OCI-LY7 (cell line): ENCODE data around the gene PADI4. TPM values are rescaled to one million over a fixed set of nuclear protein-coding genes. Genes with fewer than 3 reads are reported as not detected.

Experiments used
- BruUV-seq: library from RNA; stranded (reverse); fragments of 400-500 nt; replicated peaks from 2 replicates; lab custom pipeline; 2021; lab: Mats Ljungman, UMichigan
- CTCF ChIA-PET: fragments of 300-600 bp; sonication (Branson Sonifier 250); formaldehyde crosslinking; loops from one replicate; lab custom pipeline; 2022; ENCODE audit warnings: antibody characterized with exemption; ENCODE audit not compliant: unreplicated experiment; lab: Charles Lee
- POLR2A ChIA-PET: fragments of 300-600 bp; sonication (Branson Sonifier 250); formaldehyde crosslinking; loops from one replicate; lab custom pipeline; 2022; ENCODE audit warnings: antibody characterized with exemption; lab: Charles Lee
- DNase-seq: peaks from one replicate; pipeline ENCODE4 v3.0.0-alpha.2; 2015; ENCODE audit warnings: low spot score
- H2AFZ ChIP-seq: fragments of 200-600 bp; sonication (generic), shearing (Covaris generic); 2 replicates; pipeline ENCODE4 v1.6.1; 2014; ENCODE audit warnings: mild to moderate bottlenecking, antibody characterized with exemption, low read length, moderate library complexity
- H3K27ac ChIP-seq: fragments of 200-600 bp; sonication (generic); 2 replicates; pipeline ENCODE4 v1.5.1; 2014; ENCODE audit warnings: mixed run types, low read depth, mild to moderate bottlenecking, moderate library complexity, low read length, inconsistent platforms; ENCODE audit not compliant: poor library complexity, severe bottlenecking
- H3K36me3 ChIP-seq: fragments of 200-600 bp; sonication (generic); 2 replicates; pipeline ENCODE4 v1.6.1; 2014; ENCODE audit warnings: mild to moderate bottlenecking, antibody characterized with exemption, low read length, moderate library complexity, mixed read lengths; ENCODE audit not compliant: insufficient read depth
- H3K4me1 ChIP-seq: fragments of 200-600 bp; sonication (generic); 2 replicates; pipeline ENCODE4 v1.5.1; 2014; ENCODE audit warnings: mild to moderate bottlenecking, low read length; ENCODE audit not compliant: insufficient read depth, poor library complexity, severe bottlenecking
- H3K4me2 ChIP-seq: fragments of 200-600 bp; sonication (generic); 2 replicates; pipeline ENCODE4 v1.6.1; 2014; ENCODE audit warnings: mild to moderate bottlenecking, low read length
- H3K4me3 ChIP-seq: fragments of 200-600 bp; sonication (generic); 2 replicates; pipeline ENCODE4 v1.5.1; 2014; ENCODE audit warnings: mild to moderate bottlenecking, low read depth, low read length; ENCODE audit not compliant: poor library complexity, severe bottlenecking
- H3K79me2 ChIP-seq: fragments of 200-600 bp; sonication (generic); 2 replicates; pipeline ENCODE4 v1.6.1; 2016; ENCODE audit warnings: low read depth, mild to moderate bottlenecking, low read length, moderate library complexity, mixed read lengths; ENCODE audit not compliant: insufficient read depth
- H3K9me2 ChIP-seq: fragments of 200-600 bp; sonication (generic); 2 replicates; pipeline ENCODE4 v1.6.1; 2016; ENCODE audit warnings: mild to moderate bottlenecking, low read length, mixed read lengths; ENCODE audit not compliant: insufficient read depth
- H3K9me3 ChIP-seq: fragments of 200-600 bp; sonication (generic); 2 replicates; pipeline ENCODE4 v1.6.1; 2014; ENCODE audit warnings: mild to moderate bottlenecking, mixed run types, low read length, mixed read lengths
- H4K20me1 ChIP-seq: fragments of 200-600 bp; sonication (generic); 2 replicates; pipeline ENCODE4 v1.6.1; 2014; ENCODE audit warnings: mild to moderate bottlenecking, antibody characterized with exemption, low read length, moderate library complexity, mixed read lengths; ENCODE audit not compliant: insufficient read depth
- EZH2phosphoT487 ChIP-seq: fragments of 200-600 bp; sonication (generic); IDR thresholded peaks from 2 replicates; pipeline ENCODE4 v1.6.1; 2018; ENCODE audit warnings: low read depth, borderline replicate concordance, mild to moderate bottlenecking, mixed run types, antibody characterized with exemption, low read length, moderate library complexity, mixed read lengths
- intact Hi-C: fragments of 100-400 bp; cut with micrococcal nuclease; formaldehyde crosslinking; loops from one replicate; pipeline ENCODE4 v1.10.0; 2022; ENCODE audit not compliant: unreplicated experiment
- total RNA-seq, 2 experiments: library from RNA; depleted of rRNA in 1 of 2; stranded (reverse); fragments of >200 nt in 1 of 2; shearing (Covaris generic) in 1 of 2; gene quantifications; 2 replicates each; pipeline ENCODE4 v1.2.3, GENCODE V29; 2014 to 2022
- TF ChIP-seq, protein P1 (sequence below): fragments of 200-600 bp; sonication (generic); conservative IDR thresholded peaks from 2 replicates; pipeline ENCODE4 v1.5.1; 2014; ENCODE audit warnings: mild to moderate bottlenecking, antibody characterized with exemption, low read length, moderate library complexity, mixed read lengths

PADI4 gene
- total RNA-seq, 2 experiments from 2014 or later, result 0.19 TPM; not detected in 1

DNA sequence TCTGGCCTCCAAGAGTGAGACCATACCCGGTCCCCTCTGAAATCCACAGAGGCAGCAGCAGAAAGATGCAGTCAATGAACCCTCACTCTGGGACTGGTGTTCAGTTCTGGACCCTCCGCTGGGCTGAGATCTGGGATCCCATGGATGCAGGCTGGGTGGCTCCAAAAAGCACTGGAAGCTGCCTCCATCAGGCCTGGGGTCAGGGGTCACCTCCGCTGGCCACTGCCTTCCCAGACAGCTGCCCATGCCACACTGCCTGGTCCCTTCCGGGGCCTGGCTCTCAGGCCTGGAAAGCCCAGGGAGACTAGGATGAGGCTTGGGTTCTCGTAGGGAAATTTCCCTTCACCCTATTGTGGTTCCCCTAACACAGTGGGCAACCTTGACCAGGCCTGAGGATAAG, 21.4 kb upstream of the PADI4 start:
- H3K4me3 ChIP-seq, result no peak overlapping the region
- ChIA-PET CTCF (no interaction called here), POLR2A (no interaction called here)
- TF ChIP-seq EZH2phosphoT487, result no peak
- TF ChIP-seq, protein P1, sequence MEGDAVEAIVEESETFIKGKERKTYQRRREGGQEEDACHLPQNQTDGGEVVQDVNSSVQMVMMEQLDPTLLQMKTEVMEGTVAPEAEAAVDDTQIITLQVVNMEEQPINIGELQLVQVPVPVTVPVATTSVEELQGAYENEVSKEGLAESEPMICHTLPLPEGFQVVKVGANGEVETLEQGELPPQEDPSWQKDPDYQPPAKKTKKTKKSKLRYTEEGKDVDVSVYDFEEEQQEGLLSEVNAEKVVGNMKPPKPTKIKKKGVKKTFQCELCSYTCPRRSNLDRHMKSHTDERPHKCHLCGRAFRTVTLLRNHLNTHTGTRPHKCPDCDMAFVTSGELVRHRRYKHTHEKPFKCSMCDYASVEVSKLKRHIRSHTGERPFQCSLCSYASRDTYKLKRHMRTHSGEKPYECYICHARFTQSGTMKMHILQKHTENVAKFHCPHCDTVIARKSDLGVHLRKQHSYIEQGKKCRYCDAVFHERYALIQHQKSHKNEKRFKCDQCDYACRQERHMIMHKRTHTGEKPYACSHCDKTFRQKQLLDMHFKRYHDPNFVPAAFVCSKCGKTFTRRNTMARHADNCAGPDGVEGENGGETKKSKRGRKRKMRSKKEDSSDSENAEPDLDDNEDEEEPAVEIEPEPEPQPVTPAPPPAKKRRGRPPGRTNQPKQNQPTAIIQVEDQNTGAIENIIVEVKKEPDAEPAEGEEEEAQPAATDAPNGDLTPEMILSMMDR, result no peak
- H3K9me2 ChIP-seq, result no peaks in the 10 kb centered on the region
- no peaks in the 10 kb centered on the region for H3K4me1 ChIP-seq
- no peaks in the 10 kb centered on the region for H3K36me3 ChIP-seq
- no peak overlapping the region for H2AFZ ChIP-seq
- H3K27ac ChIP-seq, result no peak overlapping the region
- intact Hi-C loops, result no loop called here
- H4K20me1 ChIP-seq, result no peaks in the 10 kb centered on the region; the same call in 1 of the 2 replicates
- no TSS peak for BruUV-seq
- DNase-seq, result no peak
- H3K9me3 ChIP-seq, result no peaks in the 10 kb centered on the region
- no peaks in the 10 kb centered on the region for H3K79me2 ChIP-seq
- H3K4me2 ChIP-seq, result no peak overlapping the region

DNA sequence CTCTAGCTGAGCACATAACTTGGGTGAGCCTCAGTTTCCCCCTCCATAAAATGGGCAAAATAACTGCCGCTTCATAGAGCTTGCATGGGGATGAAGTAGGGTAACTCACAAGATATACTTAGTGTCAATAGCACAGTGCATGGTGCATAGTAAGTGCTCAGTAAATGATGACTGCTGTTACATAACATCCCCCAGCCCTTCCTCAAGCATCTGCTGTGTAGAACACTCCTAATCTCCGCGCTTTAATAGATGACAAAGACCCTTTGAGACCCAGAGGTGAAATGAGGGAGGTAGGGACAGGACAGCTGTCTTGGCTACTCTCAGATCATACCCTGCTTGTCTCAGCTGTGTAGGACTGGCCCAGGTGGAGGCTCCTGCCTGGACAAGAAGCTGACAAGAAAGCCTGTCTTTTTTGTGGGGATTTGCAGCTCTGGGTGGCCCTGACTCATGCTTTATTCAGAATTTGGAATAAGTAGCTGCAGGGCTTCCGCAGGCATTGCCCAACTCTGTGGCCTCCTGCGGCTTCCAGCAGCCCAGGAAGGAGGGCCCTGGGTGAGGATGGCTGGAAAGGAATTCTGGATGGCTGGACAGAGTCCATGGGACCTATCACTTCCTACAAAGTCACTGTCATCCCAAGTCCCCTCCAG, 20.7 kb upstream of the PADI4 start:
- POLR2A ChIA-PET, result no interaction called here

DNA sequence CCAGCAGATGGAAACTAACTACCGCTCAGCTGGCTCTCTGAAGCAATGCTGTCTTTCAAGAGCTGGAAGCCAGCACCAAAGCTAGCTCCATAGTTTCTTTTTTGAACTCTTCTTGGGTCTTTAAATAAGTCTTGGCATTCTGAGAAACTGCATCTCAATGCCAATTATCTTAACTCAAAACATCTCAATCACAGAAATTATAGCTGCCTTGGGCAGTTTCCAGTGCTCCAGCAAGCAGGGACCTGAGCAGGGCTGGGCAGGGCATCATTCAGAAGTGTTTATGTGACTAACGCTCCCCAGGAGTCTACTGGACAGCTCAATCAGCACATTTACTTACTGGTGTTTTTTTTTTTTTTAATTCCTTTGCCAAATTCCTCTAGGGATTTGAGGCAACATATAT, 18.3 kb upstream of the PADI4 start:
- no peak overlapping the region for H3K27ac ChIP-seq
- no peaks in the 10 kb centered on the region; the same call in 1 of the 2 replicates for H4K20me1 ChIP-seq
- H3K4me1 ChIP-seq, result no peaks in the 10 kb centered on the region
- DNase-seq, result no peak
- intact Hi-C loops, result no loop called here
- H3K4me2 ChIP-seq, result no peak overlapping the region
- no peaks in the 10 kb centered on the region for H3K36me3 ChIP-seq
- no peaks in the 10 kb centered on the region for H3K9me2 ChIP-seq
- H3K4me3 ChIP-seq, result no peak overlapping the region
- H3K9me3 ChIP-seq, result no peaks in the 10 kb centered on the region
- TF ChIP-seq EZH2phosphoT487, result no peak
- TF ChIP-seq, protein P1, result no peak
- ChIA-PET CTCF (no interaction called here), POLR2A (no interaction called here)
- H3K79me2 ChIP-seq, result no peaks in the 10 kb centered on the region
- no peak overlapping the region for H2AFZ ChIP-seq
- no TSS peak for BruUV-seq

More for the DNA sequence above, 20.7 kb upstream of the PADI4 start:
- Histone ChIP-seq H2AFZ (no peak overlapping the region), H3K4me2 (no peak overlapping the region), H4K20me1 (no peaks in the 10 kb centered on the region; the same call in 1 of the 2 replicates), H3K9me2 (no peaks in the 10 kb centered on the region), H3K36me3 (no peaks in the 10 kb centered on the region), H3K79me2 (no peaks in the 10 kb centered on the region), H3K4me1 (no peaks in the 10 kb centered on the region), H3K4me3 (no peak overlapping the region), H3K27ac (no peak overlapping the region), H3K9me3 (no peaks in the 10 kb centered on the region)
- BruUV-seq, result no TSS peak
- intact Hi-C loops, result no loop called here
- CTCF ChIA-PET, result no interaction called here
- no peak for DNase-seq
- TF ChIP-seq, protein P1, result no peak
- no peak for TF ChIP-seq EZH2phosphoT487
